Measurements from ENCODE around the gene LAGE3. TPM values are rescaled to one million over a fixed set of nuclear protein-coding genes. Genes with fewer than 3 reads are reported as not detected.

The LAGE3 gene
- total RNA-seq, 2 donors from 2014 or later, result 20.2 to 27.4 TPM

DNA sequence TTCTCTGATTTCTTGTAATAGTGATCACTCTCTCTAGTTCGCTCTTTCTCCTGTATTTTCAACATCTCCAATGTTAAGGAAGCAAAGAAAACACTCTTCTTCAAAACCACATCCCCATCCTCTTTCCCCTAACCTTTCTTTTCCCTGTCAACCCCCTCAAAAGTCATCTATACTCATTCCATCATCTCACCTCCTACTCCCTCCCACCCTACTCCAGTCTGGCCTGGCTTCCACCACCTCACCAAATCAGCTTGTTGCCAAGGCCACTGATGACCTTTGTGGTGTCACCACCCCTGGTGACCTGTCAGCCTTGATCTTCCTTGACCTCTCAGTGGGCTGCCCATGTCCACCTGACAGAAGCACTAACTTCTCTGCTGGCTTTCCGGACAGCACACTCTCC, 34.6 kb upstream of the LAGE3 start:
- Histone ChIP-seq H3K9me3 (no peaks in the 10 kb centered on the region), H3K4me1 (peaks cover 33% of the 10 kb centered on the region), H3K27me3 (no peaks in the 10 kb centered on the region), H3K4me3 (no peak overlapping the region), H3K36me3 (replicated peaks in 1 of 2; ENCODE audit: insufficient read depth in 1 of 2, low read depth in 2 of 2) (no peaks in the 10 kb centered on the region), H3K27ac (no peak overlapping the region)
- WGBS, 2 donors, result 82 to 100% methylated on average over 2 of the region's 2 CpGs
- intact Hi-C loops (cut with DNase I), result no loop called here
- ATAC-seq (no peak), DNase-seq (no peak)
- TF ChIP-seq, protein P1, sequence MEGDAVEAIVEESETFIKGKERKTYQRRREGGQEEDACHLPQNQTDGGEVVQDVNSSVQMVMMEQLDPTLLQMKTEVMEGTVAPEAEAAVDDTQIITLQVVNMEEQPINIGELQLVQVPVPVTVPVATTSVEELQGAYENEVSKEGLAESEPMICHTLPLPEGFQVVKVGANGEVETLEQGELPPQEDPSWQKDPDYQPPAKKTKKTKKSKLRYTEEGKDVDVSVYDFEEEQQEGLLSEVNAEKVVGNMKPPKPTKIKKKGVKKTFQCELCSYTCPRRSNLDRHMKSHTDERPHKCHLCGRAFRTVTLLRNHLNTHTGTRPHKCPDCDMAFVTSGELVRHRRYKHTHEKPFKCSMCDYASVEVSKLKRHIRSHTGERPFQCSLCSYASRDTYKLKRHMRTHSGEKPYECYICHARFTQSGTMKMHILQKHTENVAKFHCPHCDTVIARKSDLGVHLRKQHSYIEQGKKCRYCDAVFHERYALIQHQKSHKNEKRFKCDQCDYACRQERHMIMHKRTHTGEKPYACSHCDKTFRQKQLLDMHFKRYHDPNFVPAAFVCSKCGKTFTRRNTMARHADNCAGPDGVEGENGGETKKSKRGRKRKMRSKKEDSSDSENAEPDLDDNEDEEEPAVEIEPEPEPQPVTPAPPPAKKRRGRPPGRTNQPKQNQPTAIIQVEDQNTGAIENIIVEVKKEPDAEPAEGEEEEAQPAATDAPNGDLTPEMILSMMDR (IDR thresholded peaks at IDR 0.05), result no peak
- TF ChIP-seq POLR2A (IDR thresholded peaks at IDR 0.05), result no peak

DNA sequence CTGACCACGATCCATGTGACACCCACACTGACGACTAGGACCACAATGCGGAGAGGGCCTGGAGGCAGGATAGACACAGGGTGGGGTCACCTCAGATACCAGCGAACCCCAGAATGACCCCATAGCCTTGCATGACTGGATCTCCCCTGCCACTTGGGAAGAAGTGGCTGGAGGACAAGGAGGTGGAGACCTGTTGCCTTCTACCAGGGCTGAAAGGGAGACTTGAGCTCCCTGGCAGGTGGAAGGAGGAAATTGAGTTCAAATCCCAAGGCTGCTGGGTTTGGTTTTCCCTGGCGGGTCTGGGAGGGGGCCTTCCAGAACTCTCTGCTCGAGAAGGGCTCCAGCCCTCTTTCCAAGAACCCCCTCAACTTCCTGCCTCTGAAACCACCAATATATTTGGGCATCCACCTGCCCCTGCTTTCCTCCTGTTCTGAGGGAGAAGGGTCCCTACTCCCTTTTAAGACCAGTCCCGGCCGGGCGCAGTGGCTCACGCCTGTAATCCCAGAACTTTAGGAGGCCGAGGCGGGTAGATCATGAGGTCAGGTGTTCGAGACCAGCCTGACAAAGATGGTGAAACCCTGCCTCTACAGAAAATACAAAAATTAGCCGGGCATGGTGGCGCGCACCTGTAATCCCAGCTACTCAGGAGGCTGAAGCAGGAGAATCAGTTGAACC, 33.9 kb upstream of the LAGE3 start:
- TF ChIP-seq, protein P1 (IDR thresholded peaks at IDR 0.05), result no peak
- TF ChIP-seq POLR2A (IDR thresholded peaks at IDR 0.05), result no peak
- Histone ChIP-seq H3K4me3 (no peak overlapping the region), H3K36me3 (replicated peaks in 1 of 2; ENCODE audit: insufficient read depth in 1 of 2, low read depth in 2 of 2) (no peaks in the 10 kb centered on the region), H3K27ac (no peak overlapping the region), H3K27me3 (no peaks in the 10 kb centered on the region), H3K9me3 (no peaks in the 10 kb centered on the region), H3K4me1 (peaks cover 31% of the 10 kb centered on the region)
- WGBS, 2 donors, result 88 to 100% methylated on average over 8 to 14 of the region's 16 CpGs
- DNase-seq, result no peak
- intact Hi-C loops (cut with DNase I), result no loop called here
- no peak for ATAC-seq

DNA sequence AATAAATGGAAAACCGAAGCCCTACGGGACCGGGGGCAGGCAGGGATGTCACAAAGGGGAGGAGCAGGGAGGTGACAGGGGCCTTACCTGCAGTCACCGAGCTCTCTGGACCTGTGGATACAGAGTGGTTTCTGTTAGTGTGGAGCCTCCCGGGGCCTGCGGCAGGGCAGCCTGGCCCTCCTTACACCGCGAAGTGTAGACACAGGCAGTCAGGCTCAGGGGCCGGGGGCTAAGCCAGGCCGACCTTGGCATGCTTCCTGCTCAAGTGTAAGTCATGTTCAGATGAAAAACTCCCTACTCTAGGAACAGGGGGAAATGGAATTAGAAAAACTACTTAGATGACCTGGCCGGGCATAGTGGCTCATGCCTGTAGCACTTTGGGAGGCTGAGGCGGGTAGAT, 32.7 kb upstream of the LAGE3 start:
- H3K27ac ChIP-seq, result no peak overlapping the region
- no peaks in the 10 kb centered on the region for H3K36me3 ChIP-seq (replicated peaks in 1 of 2; ENCODE audit: insufficient read depth in 1 of 2, low read depth in 2 of 2)
- TF ChIP-seq, protein P1 (IDR thresholded peaks at IDR 0.05), result no peak
- no peak for TF ChIP-seq POLR2A (IDR thresholded peaks at IDR 0.05)
- 64 to 74% methylated on average over 2 to 9 of the region's 12 CpGs for WGBS, 2 donors
- H3K9me3 ChIP-seq, result no peaks in the 10 kb centered on the region
- DNase-seq (no peak), ATAC-seq (no peak)
- H3K4me3 ChIP-seq, result no peak overlapping the region
- peaks cover 18% of the 10 kb centered on the region for H3K4me1 ChIP-seq
- H3K27me3 ChIP-seq, result no peaks in the 10 kb centered on the region
- intact Hi-C loops (cut with DNase I), result no loop called here

DNA sequence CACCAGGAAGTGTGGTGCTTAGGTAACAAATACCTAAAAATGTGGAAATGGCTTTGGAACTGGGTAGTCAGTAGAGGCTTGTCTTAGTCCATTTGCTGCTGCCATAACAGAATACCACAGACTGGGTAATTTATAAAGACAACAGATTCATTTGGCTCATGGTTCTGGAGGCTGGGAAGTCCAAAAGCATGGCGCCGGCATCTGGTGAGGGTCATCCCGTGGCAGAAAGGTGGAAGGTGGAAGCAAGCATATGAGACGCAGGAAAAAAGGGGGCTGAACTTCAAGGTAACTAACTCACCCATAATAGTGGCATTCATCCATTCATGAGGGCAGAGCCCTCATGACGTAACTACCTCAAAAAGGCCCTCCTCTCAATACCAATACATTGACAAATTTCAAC, 30.4 kb upstream of the LAGE3 start:
- no peak for TF ChIP-seq POLR2A (IDR thresholded peaks at IDR 0.05)
- TF ChIP-seq, protein P1 (IDR thresholded peaks at IDR 0.05), result no peak
- Histone ChIP-seq H3K36me3 (replicated peaks in 1 of 2; ENCODE audit: insufficient read depth in 1 of 2, low read depth in 2 of 2) (no peaks in the 10 kb centered on the region), H3K27me3 (no peaks in the 10 kb centered on the region), H3K27ac (no peak overlapping the region), H3K4me1 (peaks cover 7% of the 10 kb centered on the region), H3K9me3 (no peaks in the 10 kb centered on the region), H3K4me3 (no peak overlapping the region)
- 95 to 100% methylated on average over 3 to 5 of the region's 5 CpGs for WGBS, 2 donors
- no peak for DNase-seq
- ATAC-seq, result no peak
- intact Hi-C loops (cut with DNase I), result no loop called here

DNA sequence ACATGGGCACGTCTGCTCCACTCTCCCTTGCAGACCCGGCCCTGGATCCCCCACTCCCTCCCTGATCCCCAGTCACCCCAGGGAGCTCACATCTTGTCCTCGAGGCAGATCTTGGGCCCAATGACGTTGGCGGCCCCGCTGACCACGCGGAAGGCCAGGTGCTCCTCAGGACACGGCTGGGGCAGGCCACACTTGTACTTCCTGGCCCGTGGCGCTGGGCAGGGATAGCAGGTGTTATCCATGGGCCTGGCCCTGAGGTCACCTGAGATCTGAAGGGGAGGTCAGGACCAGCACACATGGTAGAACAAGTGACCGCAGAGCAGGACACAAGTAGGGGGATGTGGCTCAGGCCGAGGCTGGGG, 29.3 kb upstream of the LAGE3 start:
- 80% methylated on average over 1 of the region's 13 CpGs; no CpG with 5 or more reads in 1 of the 2 donors for WGBS, 2 donors
- no peak for TF ChIP-seq POLR2A (IDR thresholded peaks at IDR 0.05)
- TF ChIP-seq, protein P1 (IDR thresholded peaks at IDR 0.05), result no peak
- H3K4me3 ChIP-seq, result no peak overlapping the region
- H3K36me3 ChIP-seq (replicated peaks in 1 of 2; ENCODE audit: insufficient read depth in 1 of 2, low read depth in 2 of 2), result no peaks in the 10 kb centered on the region
- ATAC-seq (no peak), DNase-seq (no peak)
- no peaks in the 10 kb centered on the region for H3K27me3 ChIP-seq
- no peaks in the 10 kb centered on the region for H3K4me1 ChIP-seq
- H3K27ac ChIP-seq, result no peak overlapping the region
- intact Hi-C loops (cut with DNase I), result no loop called here
- no peaks in the 10 kb centered on the region for H3K9me3 ChIP-seq

All from body of pancreas (tissue), 4 donors.